ENCODE results near the gene ZNF3. TPM values are rescaled to one million over a fixed set of nuclear protein-coding genes. Genes with fewer than 3 reads are reported as not detected.

Gene ZNF3
- total RNA-seq, 4 donors from 2014 or later: 13.2 to 30.3 (median 24.4) TPM

GRCh38 chr7:100126931-100127865, 45.7 kb upstream of the ZNF3 start, which contains the start of gene MBLAC1:
Gene MBLAC1 (plus strand): TSS chr7:100126967. CDS start chr7:100127396, 429 bp downstream.
- Histone ChIP-seq H3K4me3 (peak within 1 kb of the TSS; percentile 91), H3K9me3 (no peaks in the 10 kb centered on the region), H3K27me3 (no peaks in the 10 kb centered on the region), H3K4me1 (peaks cover 42% of the 10 kb centered on the region), H3K36me3 (no peaks in the 10 kb centered on the region), H3K27ac (peak within 1 kb of the TSS; percentile 99)
- no peak for TF ChIP-seq CTCF (IDR thresholded peaks at IDR 0.05)
- TF ChIP-seq EP300 (IDR thresholded peaks at IDR 0.05): no peak
- TF ChIP-seq POLR2A (IDR thresholded peaks at IDR 0.05): no peak
- TF ChIP-seq POLR2AphosphoS5 (IDR thresholded peaks at IDR 0.05): peak in 2 of 3 donors; percentile 28 to 71
- under 1% methylated on average over 27 of the region's 85 CpGs for WGBS
- DNase-seq (ENCODE audit: low spot score in 2 of 2): peak; percentile 91 to 97

- TF ChIP-seq EP300 (IDR thresholded peaks at IDR 0.05): no peak
- peak in 1 of 2 donors; percentile 1 for TF ChIP-seq CTCF (IDR thresholded peaks at IDR 0.05)
- TF ChIP-seq POLR2A (IDR thresholded peaks at IDR 0.05): no peak
- peak in 1 of 3 donors; percentile 5 for TF ChIP-seq POLR2AphosphoS5 (IDR thresholded peaks at IDR 0.05)
- WGBS: 13% methylated on average over 24 of the region's 29 CpGs
- DNase-seq (ENCODE audit: low spot score in 2 of 2): no peak
- no peaks in the 10 kb centered on the region for H3K9me3 ChIP-seq
- H3K36me3 ChIP-seq: no peaks in the 10 kb centered on the region
- peaks cover 41% of the 10 kb centered on the region for H3K4me1 ChIP-seq
- H3K4me3 ChIP-seq: peak overlapping the region; percentile 91
- no peaks in the 10 kb centered on the region for H3K27me3 ChIP-seq
- peak overlapping the region; percentile 99 for H3K27ac ChIP-seq
Observed at GRCh38 chr7:100126239-100126930, 44.9 kb upstream of the ZNF3 start.

- H3K4me3 ChIP-seq: no peak overlapping the region
- no peaks in the 10 kb centered on the region for H3K9me3 ChIP-seq
- no peak for DNase-seq (ENCODE audit: low spot score in 2 of 2)
- H3K27me3 ChIP-seq: no peaks in the 10 kb centered on the region
- 61% methylated on average over 4 of the region's 4 CpGs for WGBS
- no peak overlapping the region for H3K27ac ChIP-seq
- no peak for TF ChIP-seq POLR2AphosphoS5 (IDR thresholded peaks at IDR 0.05)
- TF ChIP-seq POLR2A (IDR thresholded peaks at IDR 0.05): no peak
- TF ChIP-seq CTCF (IDR thresholded peaks at IDR 0.05): no peak
- no peak for TF ChIP-seq EP300 (IDR thresholded peaks at IDR 0.05)
- peaks cover 45% of the 10 kb centered on the region for H3K4me1 ChIP-seq
- H3K36me3 ChIP-seq: no peaks in the 10 kb centered on the region
Observed at GRCh38 chr7:100124301-100125230, 43.0 kb upstream of the ZNF3 start.

GRCh38 chr7:100122568-100122967, 41.0 kb upstream of the ZNF3 start:
- H3K27ac ChIP-seq: no peak overlapping the region
- WGBS: 100% methylated on average over 1 of the region's 1 CpG

GRCh38 chr7:100122067-100122466, 40.5 kb upstream of the ZNF3 start:
- Histone ChIP-seq H3K27ac (no peak overlapping the region), H3K4me3 (no peak overlapping the region), H3K27me3 (no peaks in the 10 kb centered on the region), H3K9me3 (no peaks in the 10 kb centered on the region), H3K4me1 (peaks cover 42% of the 10 kb centered on the region), H3K36me3 (no peaks in the 10 kb centered on the region)
- TF ChIP-seq POLR2A (IDR thresholded peaks at IDR 0.05) (no peak), EP300 (IDR thresholded peaks at IDR 0.05) (no peak), CTCF (IDR thresholded peaks at IDR 0.05) (no peak), POLR2AphosphoS5 (IDR thresholded peaks at IDR 0.05) (no peak)
- no peak for DNase-seq (ENCODE audit: low spot score in 2 of 2)
- 48% methylated on average over 13 of the region's 13 CpGs for WGBS

More at GRCh38 chr7:100122568-100122967, 41.0 kb upstream of the ZNF3 start:
- H3K9me3 ChIP-seq: no peaks in the 10 kb centered on the region
- H3K4me1 ChIP-seq: peaks cover 44% of the 10 kb centered on the region
- no peaks in the 10 kb centered on the region for H3K36me3 ChIP-seq
- no peaks in the 10 kb centered on the region for H3K27me3 ChIP-seq
- no peak for TF ChIP-seq POLR2AphosphoS5 (IDR thresholded peaks at IDR 0.05)
- TF ChIP-seq POLR2A (IDR thresholded peaks at IDR 0.05): no peak
- DNase-seq (ENCODE audit: low spot score in 2 of 2): no peak
- H3K4me3 ChIP-seq: no peak overlapping the region
